Stimulated activated CD4-positive, alpha-beta T cell treated with anti-CD3 and anti-CD28 coated beads, Interleukin-4, amount 100 ng/mL, for 48 hours (primary cell): ENCODE data around the gene SLF2.

ENCODE experiments used
- DNase-seq, 2 donors: peaks; one replicate each; pipeline ENCODE4 v3.0.0-alpha.2; 2020; ENCODE audit warnings: low read depth in 2 of 2

The SLF2 gene

DNA sequence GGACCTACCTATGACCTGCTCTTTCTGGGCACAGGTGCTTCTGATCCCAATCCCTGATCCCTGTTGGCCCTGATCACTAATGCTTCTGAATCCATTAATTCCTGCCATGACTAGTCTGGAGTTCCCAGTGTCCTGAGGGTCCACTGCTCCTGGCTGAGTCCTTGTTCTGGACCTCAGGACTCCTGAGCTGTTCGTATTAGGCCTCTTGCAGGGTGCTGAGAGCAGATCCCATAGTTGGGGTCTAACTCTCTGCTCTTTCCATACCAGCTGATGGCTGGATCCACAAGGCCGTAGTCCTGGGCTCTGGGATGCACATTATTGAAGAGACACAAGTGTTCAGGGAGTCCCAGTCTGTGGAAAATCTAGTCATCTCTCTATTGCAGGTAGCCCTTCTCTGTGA, 67.5 kb downstream of the SLF2 start:
- no peak for DNase-seq

- no peak for DNase-seq
Measured at GRCh38 chr10:100980711-100981110, 67.9 kb downstream of the SLF2 start.

GRCh38 chr10:100981178-100981772, 68.5 kb downstream of the SLF2 start:
- DNase-seq, result no peak

DNA sequence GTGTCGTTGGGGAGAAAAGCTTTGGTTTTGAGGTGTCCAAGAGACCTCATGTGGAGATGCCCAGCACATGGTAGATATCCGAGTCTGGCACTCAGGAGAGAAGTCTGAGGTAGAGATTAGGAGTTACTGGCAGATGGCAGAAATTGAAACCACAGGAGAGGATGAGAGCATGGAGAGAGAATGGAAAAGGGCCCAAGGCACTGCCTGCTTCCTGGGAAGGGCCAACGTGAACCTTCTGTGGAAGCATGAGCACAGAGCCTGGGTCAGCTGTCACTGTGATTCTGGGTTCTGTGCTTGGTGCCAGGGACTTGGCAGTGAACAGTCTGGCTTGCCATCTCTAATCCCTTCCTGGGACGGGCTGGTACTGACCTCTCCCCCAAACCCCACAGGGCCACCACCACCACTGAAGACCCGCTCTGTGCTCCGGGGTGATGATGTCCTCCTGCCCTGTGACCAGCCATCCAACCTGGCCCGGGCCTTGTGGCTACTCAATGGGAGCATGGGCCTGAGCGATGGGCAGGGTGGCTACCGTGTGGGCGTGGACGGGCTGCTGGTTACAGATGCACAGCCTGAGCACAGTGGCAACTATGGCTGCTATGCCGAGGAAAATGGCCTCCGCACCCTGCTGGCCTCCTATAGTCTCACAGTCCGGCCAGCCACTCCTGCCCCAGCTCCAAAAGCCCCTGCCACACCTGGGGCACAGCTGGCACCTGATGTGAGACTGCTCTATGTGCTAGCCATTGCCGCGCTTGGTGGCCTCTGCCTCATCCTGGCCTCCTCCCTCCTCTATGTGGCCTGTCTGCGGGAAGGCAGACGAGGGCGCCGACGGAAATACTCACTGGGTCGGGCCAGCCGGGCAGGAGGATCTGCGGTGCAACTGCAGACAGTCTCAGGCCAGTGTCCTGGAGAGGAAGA, 70.4 kb downstream of the SLF2 start:
- no peak for DNase-seq

DNA sequence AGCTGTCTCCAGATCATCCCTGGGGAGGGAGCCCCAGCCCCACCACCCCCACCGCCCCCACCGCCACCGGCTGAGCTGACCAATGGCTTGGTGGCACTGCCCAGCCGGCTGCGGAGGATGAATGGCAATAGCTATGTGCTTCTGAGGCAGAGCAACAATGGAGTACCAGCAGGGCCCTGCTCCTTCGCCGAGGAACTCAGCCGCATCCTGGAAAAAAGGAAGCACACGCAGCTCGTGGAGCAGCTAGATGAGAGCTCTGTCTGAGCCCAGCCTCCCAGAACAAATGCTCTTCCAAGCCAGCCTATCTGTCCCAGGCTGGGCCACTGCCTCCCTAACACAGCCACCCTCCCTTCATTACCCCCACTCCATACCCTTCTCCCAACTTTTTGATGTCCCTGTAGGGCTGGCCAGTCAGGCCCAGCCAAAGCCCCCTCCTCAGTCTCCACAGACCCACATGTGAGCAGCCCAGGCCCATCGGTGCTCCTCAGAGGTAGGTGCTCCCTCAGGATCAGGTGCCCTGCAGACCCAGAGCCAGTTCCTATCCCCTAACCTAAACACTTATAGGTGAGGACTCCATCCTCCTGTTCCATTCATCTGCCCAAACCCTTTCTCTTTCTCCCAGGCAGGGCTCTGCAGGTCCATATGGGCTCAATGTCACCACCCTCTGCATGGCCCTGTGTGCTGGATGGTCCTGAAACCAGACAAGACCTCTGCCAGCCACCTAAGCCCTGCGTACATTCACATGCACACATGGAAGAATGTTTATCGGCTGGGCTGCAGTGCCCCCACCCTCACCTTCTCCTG, 71.3 kb downstream of the SLF2 start:
- DNase-seq, result no peak

GRCh38 chr10:100984672-100985177, 72.0 kb downstream of the SLF2 start:
- no peak for DNase-seq

- DNase-seq, result no peak
Measured at GRCh38 chr10:100985336-100985735, 72.6 kb downstream of the SLF2 start.

DNA sequence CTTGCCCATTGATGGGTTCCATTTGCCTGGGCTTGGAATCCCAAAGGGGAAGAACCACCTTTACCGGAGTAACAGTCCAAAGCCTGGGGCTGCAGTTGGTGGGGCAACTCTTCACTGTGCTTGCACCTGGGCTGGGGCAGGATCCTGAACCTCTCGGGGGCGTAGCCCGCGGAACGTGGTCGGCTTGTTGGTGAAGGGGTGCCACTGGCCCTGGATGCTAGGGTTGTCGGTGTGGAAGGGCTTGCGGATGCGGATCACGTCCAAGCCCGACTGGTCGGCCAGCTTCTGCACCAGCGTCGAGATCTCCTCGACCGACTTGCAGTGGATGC, 73.8 kb downstream of the SLF2 start:
- DNase-seq, result no peak

GRCh38 chr10:100986952-100987684, 74.4 kb downstream of the SLF2 start, which contains the start of the genes MRPL43 and TWNK:
TSS of gene MRPL43 (minus strand) at chr10:100987497. CDS start at chr10:100987443, 54 bp downstream.
TSS of gene TWNK (plus strand) at chr10:100987543. CDS start at chr10:100988211, 668 bp downstream.
- peak; percentile 78 to 83 for DNase-seq

DNA sequence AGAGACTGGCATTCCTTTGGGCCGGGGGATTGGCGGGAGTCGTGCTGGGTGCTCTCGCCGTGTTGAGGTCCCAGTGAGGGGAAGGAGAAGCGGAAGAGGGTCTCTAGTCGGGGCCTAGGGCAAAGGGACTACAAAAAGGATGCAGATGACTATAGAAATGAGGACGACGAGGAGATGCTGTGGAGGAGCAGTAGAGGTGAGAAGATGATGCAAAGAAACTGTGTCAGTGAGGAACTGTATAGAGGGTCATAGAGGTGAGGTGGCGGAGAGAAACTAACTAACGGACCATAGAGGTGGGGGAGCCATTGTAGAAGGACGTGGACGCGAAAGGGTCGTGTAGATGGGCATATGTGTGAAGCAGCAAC, 74.9 kb downstream of the SLF2 start:
- no peak for DNase-seq

DNA sequence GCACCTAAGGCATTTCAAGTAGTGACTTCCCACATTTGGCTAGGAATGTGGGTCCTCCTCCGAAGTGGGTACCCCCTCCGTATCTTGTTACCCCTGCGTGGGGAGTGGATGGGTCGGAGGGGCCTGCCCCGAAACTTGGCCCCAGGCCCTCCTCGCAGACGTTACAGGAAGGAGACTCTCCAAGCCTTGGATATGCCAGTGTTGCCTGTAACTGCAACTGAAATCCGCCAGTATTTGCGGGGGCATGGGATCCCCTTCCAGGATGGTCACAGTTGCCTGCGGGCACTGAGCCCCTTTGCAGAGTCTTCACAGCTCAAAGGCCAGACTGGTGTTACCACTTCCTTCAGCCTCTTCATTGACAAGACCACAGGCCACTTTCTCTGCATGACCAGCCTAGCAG, 75.4 kb downstream of the SLF2 start:
- DNase-seq, result no peak

DNA sequence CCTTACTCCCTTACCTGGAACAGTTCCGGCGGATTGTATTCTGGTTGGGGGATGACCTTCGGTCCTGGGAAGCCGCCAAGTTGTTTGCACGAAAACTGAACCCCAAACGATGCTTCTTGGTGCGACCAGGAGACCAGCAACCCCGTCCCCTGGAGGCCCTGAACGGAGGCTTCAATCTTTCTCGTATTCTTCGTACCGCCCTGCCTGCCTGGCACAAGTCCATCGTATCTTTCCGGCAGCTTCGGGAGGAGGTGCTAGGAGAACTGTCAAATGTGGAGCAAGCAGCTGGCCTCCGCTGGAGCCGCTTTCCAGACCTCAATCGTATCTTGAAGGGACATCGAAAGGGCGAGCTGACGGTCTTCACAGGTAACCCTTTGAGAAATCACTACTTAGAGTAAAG, 76.3 kb downstream of the SLF2 start:
- no peak for DNase-seq

DNA sequence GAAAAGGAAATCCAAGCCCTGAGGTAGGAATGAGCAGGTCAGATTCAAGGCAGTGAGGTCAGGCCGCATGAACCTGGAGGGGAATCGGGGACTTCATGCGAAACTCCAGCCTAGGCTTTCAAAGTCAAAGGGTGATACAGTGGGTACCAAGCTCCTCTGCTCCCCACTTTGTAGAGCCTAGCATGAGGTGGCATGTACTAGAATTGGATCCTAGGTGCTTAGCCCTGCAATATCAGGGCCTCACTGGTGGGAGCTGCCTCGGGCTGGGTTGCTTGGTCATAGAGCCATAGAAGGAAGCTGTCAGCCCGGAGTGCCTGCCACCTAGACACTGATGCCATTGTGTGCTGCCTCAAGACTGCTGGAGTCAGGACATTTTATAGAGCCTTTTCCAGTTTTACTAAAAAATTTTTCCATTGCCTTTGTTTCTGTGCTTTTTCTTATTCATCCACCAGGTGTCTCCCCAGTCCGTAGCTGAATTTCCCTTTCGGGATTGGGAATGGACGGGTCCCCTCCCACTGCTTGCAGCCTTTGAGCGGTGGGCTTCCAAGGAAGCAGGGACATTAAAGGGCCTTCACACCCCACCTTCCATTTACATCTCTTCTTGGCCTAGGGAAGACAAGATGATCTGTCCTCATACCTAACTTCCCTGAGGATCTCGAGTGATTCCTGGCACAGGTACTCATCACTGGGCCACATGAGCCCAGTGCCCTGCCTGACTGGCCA, 81.4 kb downstream of the SLF2 start:
- no peak for DNase-seq

DNA sequence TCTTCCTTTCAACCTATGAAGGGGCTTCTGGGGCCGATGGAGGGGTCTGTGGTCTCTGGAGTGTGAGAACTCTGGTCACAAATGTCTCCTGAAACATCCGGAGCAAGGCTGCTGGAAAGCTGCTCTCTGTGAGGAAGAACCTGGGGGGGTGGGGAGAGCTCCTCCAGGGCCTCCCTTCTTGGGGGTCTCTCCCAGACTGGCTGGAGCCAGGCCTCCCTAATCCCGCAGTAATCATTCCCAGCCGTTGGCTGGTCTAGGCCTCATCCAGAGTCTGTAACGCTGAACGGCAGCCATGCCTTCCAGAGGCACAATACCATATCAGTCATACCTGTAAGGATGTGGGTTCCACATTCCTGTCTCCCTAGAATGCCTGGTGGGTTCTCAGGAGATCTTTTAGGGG, 82.4 kb downstream of the SLF2 start:
- DNase-seq, result no peak

- no peak for DNase-seq
Measured at GRCh38 chr10:100996678-100997359, 84.1 kb downstream of the SLF2 start.

DNA sequence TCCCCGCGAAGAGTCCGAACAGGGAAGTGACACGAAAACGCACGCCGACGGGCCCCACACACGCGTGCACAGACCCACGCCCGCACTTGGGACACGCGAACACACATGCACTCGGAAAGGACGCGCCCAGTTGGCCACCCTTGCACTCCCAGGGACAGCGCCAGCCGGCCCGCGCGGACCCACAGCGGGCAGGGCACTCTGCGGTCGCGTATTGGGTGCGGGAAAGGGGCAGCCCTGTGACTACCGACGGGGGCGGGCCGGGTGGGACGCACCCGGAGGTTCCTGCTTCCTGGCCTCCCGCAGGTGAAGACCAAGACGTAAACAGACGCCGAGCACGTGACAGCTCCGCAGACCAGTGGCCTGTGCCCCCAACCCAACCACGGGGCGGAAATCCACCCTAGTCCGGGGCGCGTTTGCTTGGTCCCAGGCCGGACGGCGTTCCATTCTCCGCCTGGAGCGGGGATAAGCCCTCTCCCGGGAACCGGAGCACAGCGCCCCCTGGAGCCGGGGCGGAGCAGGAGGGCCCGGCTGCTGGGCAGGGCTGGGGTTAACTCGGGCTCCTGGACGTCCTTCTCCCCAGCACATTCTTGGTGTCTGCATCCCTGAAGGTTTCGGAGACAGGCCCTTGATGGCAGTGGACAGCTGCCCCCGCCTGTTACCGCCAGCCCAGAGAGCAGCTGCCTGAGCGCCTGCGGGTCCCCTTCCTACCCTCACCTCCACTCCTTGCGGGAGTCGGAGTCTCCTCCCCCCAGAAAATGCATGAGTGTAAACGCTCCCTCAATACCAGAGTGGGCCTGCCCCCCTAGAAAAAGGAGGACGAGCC, 84.8 kb downstream of the SLF2 start:
- peak; percentile 69 to 72 for DNase-seq

DNA sequence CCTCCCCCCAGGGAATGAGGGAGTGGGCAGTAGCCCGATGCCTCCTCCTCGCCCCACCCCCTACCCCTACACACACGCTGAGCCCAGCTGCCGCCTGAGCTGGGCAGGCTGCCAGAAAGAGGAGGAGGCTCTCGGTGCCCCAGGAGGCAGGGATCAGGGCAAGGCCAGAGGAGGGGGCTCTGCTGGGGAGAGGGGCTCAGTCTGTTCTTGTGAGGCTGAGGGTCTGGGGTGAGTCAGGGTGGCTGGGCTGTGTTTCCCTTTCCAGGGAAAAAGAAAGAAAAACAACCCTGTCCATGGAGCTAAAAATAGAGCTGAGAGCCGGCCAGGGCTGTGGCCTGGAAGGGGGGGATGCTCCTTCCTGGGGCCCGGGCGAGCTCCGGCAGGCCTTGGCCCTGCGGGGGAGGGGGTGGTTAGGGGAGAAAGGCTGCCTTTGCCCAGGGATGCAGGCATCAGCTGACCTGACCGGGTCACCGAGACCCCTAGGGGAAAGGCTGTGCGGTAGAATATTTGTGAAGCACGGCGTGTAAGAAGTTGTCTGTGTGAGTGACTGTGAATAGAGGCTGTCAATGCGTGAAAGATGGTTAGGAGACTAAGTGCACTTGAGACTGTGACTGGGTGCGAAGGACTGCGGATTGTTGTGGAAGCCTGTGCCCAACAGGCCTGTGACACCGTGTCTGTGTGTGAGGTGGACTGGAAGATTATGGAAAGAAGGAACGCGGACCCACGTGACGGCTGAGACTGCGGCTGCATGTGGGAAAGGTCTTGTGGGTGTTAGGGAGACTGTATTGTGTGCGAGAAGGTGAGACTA, 85.6 kb downstream of the SLF2 start:
- DNase-seq, result peak in 1 of 2 donors; percentile 60

- peak; percentile 68 to 69 for DNase-seq
Measured at GRCh38 chr10:100998991-100999741, 86.4 kb downstream of the SLF2 start.
